ENCODE results near the gene CPHXL2.

Gene CPHXL2

GRCh38 chr16:75676909-75677308, at the start of gene CPHXL2:
TSS of gene CPHXL2 (minus strand) at chr16:75677009. CDS start at chr16:75676999, 10 bp downstream.
- H3K27me3 ChIP-seq (ENCODE audit: control insufficient read depth in 5 of 5, insufficient read depth in 4 of 5, low read length in 5 of 5): no peaks in the 10 kb centered on the region
- H3K9me3 ChIP-seq (ENCODE audit: control insufficient read depth in 5 of 5, low read length in 5 of 5): no peaks in the 10 kb centered on the region
- H3K4me3 ChIP-seq (ENCODE audit: low read depth in 1 of 5, low read length in 5 of 5): no peak within 1 kb of the TSS
- H3K36me3 ChIP-seq (ENCODE audit: control insufficient read depth in 5 of 5, insufficient read depth in 5 of 5, low read length in 5 of 5): no peaks in the 10 kb centered on the region
- no peak within 1 kb of the TSS for H3K9ac ChIP-seq (ENCODE audit: low read length in 5 of 5)
- H3K4me1 ChIP-seq (ENCODE audit: control insufficient read depth in 5 of 5, insufficient read depth in 5 of 5, low read length in 5 of 5): peaks cover 0 to 9% (median 2%) of the 10 kb centered on the region in 5 donors
- H3K27ac ChIP-seq (ENCODE audit: low read depth, low read length): no peak within 1 kb of the TSS

- Histone ChIP-seq H3K9ac (ENCODE audit: low read length in 5 of 5) (no peak within 1 kb of the TSS), H3K4me1 (ENCODE audit: control insufficient read depth in 5 of 5, insufficient read depth in 5 of 5, low read length in 5 of 5) (no peaks in the 10 kb centered on the region), H3K4me3 (ENCODE audit: low read depth in 1 of 5, low read length in 5 of 5) (no peak within 1 kb of the TSS), H3K27ac (ENCODE audit: low read depth, low read length) (no peak within 1 kb of the TSS), H3K36me3 (ENCODE audit: control insufficient read depth in 5 of 5, insufficient read depth in 5 of 5, low read length in 5 of 5) (no peaks in the 10 kb centered on the region), H3K9me3 (ENCODE audit: control insufficient read depth in 5 of 5, low read length in 5 of 5) (peaks cover 0 to 2% (median 0%) of the 10 kb centered on the region in 5 donors), H3K27me3 (ENCODE audit: control insufficient read depth in 5 of 5, insufficient read depth in 4 of 5, low read length in 5 of 5) (no peaks in the 10 kb centered on the region)
These were observed 49.6 kb upstream of the CPHXL2 start, which contains the start of gene CPHXL for GRCh38 chr16:75726390-75726789. TSS of gene CPHXL (minus strand) at chr16:75726490. CDS start at chr16:75726442, 48 bp downstream.

GRCh38 chr16:75718452-75718851, 41.6 kb upstream of the CPHXL2 start:
- no peak overlapping the region for H3K4me3 ChIP-seq (ENCODE audit: low read depth in 1 of 5, low read length in 5 of 5)
- no peaks in the 10 kb centered on the region for H3K4me1 ChIP-seq (ENCODE audit: control insufficient read depth in 5 of 5, insufficient read depth in 5 of 5, low read length in 5 of 5)

GRCh38 chr16:75714661-75715060, 37.9 kb upstream of the CPHXL2 start:
- no peak overlapping the region for H3K4me3 ChIP-seq (ENCODE audit: low read depth in 1 of 5, low read length in 5 of 5)
- no peak overlapping the region for H3K9ac ChIP-seq (ENCODE audit: low read length in 5 of 5)
- no peaks in the 10 kb centered on the region for H3K27me3 ChIP-seq (ENCODE audit: control insufficient read depth in 5 of 5, insufficient read depth in 4 of 5, low read length in 5 of 5)
- H3K36me3 ChIP-seq (ENCODE audit: control insufficient read depth in 5 of 5, insufficient read depth in 5 of 5, low read length in 5 of 5): no peaks in the 10 kb centered on the region
- peaks cover 2 to 15% (median 10%) of the 10 kb centered on the region in 5 donors for H3K9me3 ChIP-seq (ENCODE audit: control insufficient read depth in 5 of 5, low read length in 5 of 5)
- H3K4me1 ChIP-seq (ENCODE audit: control insufficient read depth in 5 of 5, insufficient read depth in 5 of 5, low read length in 5 of 5): no peaks in the 10 kb centered on the region
- no peak overlapping the region for H3K27ac ChIP-seq (ENCODE audit: low read depth, low read length)

More at GRCh38 chr16:75718452-75718851, 41.6 kb upstream of the CPHXL2 start:
- Histone ChIP-seq H3K9me3 (ENCODE audit: control insufficient read depth in 5 of 5, low read length in 5 of 5) (no peaks in the 10 kb centered on the region), H3K36me3 (ENCODE audit: control insufficient read depth in 5 of 5, insufficient read depth in 5 of 5, low read length in 5 of 5) (no peaks in the 10 kb centered on the region), H3K27me3 (ENCODE audit: control insufficient read depth in 5 of 5, insufficient read depth in 4 of 5, low read length in 5 of 5) (no peaks in the 10 kb centered on the region), H3K27ac (ENCODE audit: low read depth, low read length) (no peak overlapping the region), H3K9ac (ENCODE audit: low read length in 5 of 5) (no peak overlapping the region)

- Histone ChIP-seq H3K4me3 (ENCODE audit: low read depth in 1 of 5, low read length in 5 of 5) (no peak overlapping the region), H3K27ac (ENCODE audit: low read depth, low read length) (no peak overlapping the region), H3K9ac (ENCODE audit: low read length in 5 of 5) (no peak overlapping the region), H3K4me1 (ENCODE audit: control insufficient read depth in 5 of 5, insufficient read depth in 5 of 5, low read length in 5 of 5) (no peaks in the 10 kb centered on the region), H3K36me3 (ENCODE audit: control insufficient read depth in 5 of 5, insufficient read depth in 5 of 5, low read length in 5 of 5) (no peaks in the 10 kb centered on the region), H3K9me3 (ENCODE audit: control insufficient read depth in 5 of 5, low read length in 5 of 5) (peaks cover 6 to 22% (median 15%) of the 10 kb centered on the region in 5 donors), H3K27me3 (ENCODE audit: control insufficient read depth in 5 of 5, insufficient read depth in 4 of 5, low read length in 5 of 5) (no peaks in the 10 kb centered on the region)
These were observed 33.5 kb upstream of the CPHXL2 start for GRCh38 chr16:75710344-75710743.

GRCh38 chr16:75703306-75703705, 26.5 kb upstream of the CPHXL2 start:
- Histone ChIP-seq H3K9me3 (ENCODE audit: control insufficient read depth in 5 of 5, low read length in 5 of 5) (no peaks in the 10 kb centered on the region), H3K27ac (ENCODE audit: low read depth, low read length) (no peak overlapping the region), H3K36me3 (ENCODE audit: control insufficient read depth in 5 of 5, insufficient read depth in 5 of 5, low read length in 5 of 5) (no peaks in the 10 kb centered on the region), H3K9ac (ENCODE audit: low read length in 5 of 5) (no peak overlapping the region), H3K4me3 (ENCODE audit: low read depth in 1 of 5, low read length in 5 of 5) (no peak overlapping the region), H3K27me3 (ENCODE audit: control insufficient read depth in 5 of 5, insufficient read depth in 4 of 5, low read length in 5 of 5) (no peaks in the 10 kb centered on the region), H3K4me1 (ENCODE audit: control insufficient read depth in 5 of 5, insufficient read depth in 5 of 5, low read length in 5 of 5) (no peaks in the 10 kb centered on the region)

- no peak overlapping the region for H3K4me3 ChIP-seq (ENCODE audit: low read depth in 1 of 5, low read length in 5 of 5)
- H3K9me3 ChIP-seq (ENCODE audit: control insufficient read depth in 5 of 5, low read length in 5 of 5): no peaks in the 10 kb centered on the region
- no peaks in the 10 kb centered on the region for H3K4me1 ChIP-seq (ENCODE audit: control insufficient read depth in 5 of 5, insufficient read depth in 5 of 5, low read length in 5 of 5)
- no peaks in the 10 kb centered on the region for H3K27me3 ChIP-seq (ENCODE audit: control insufficient read depth in 5 of 5, insufficient read depth in 4 of 5, low read length in 5 of 5)
- H3K36me3 ChIP-seq (ENCODE audit: control insufficient read depth in 5 of 5, insufficient read depth in 5 of 5, low read length in 5 of 5): no peaks in the 10 kb centered on the region
- H3K9ac ChIP-seq (ENCODE audit: low read length in 5 of 5): no peak overlapping the region
- no peak overlapping the region for H3K27ac ChIP-seq (ENCODE audit: low read depth, low read length)
These were observed 25.4 kb upstream of the CPHXL2 start for GRCh38 chr16:75702242-75702641.

- H3K27me3 ChIP-seq (ENCODE audit: control insufficient read depth in 5 of 5, insufficient read depth in 4 of 5, low read length in 5 of 5): no peaks in the 10 kb centered on the region
- no peaks in the 10 kb centered on the region for H3K9me3 ChIP-seq (ENCODE audit: control insufficient read depth in 5 of 5, low read length in 5 of 5)
- no peak within 1 kb of the TSS for H3K27ac ChIP-seq (ENCODE audit: low read depth, low read length)
- H3K36me3 ChIP-seq (ENCODE audit: control insufficient read depth in 5 of 5, insufficient read depth in 5 of 5, low read length in 5 of 5): no peaks in the 10 kb centered on the region
- H3K4me1 ChIP-seq (ENCODE audit: control insufficient read depth in 5 of 5, insufficient read depth in 5 of 5, low read length in 5 of 5): no peaks in the 10 kb centered on the region
- H3K4me3 ChIP-seq (ENCODE audit: low read depth in 1 of 5, low read length in 5 of 5): no peak within 1 kb of the TSS
- no peak within 1 kb of the TSS for H3K9ac ChIP-seq (ENCODE audit: low read length in 5 of 5)
These were observed 24.6 kb upstream of the CPHXL2 start, which contains the start of gene DUXB for GRCh38 chr16:75701361-75701760. TSS of gene DUXB (minus strand) at chr16:75701461. CDS start at chr16:75701418, 43 bp downstream.

GRCh38 chr16:75697571-75697970, 20.8 kb upstream of the CPHXL2 start:
- Histone ChIP-seq H3K4me3 (ENCODE audit: low read depth in 1 of 5, low read length in 5 of 5) (no peak overlapping the region), H3K9me3 (ENCODE audit: control insufficient read depth in 5 of 5, low read length in 5 of 5) (no peaks in the 10 kb centered on the region), H3K27ac (ENCODE audit: low read depth, low read length) (no peak overlapping the region), H3K36me3 (ENCODE audit: control insufficient read depth in 5 of 5, insufficient read depth in 5 of 5, low read length in 5 of 5) (peaks cover 0 to 2% (median 0%) of the 10 kb centered on the region in 5 donors), H3K4me1 (ENCODE audit: control insufficient read depth in 5 of 5, insufficient read depth in 5 of 5, low read length in 5 of 5) (no peaks in the 10 kb centered on the region), H3K27me3 (ENCODE audit: control insufficient read depth in 5 of 5, insufficient read depth in 4 of 5, low read length in 5 of 5) (no peaks in the 10 kb centered on the region), H3K9ac (ENCODE audit: low read length in 5 of 5) (no peak overlapping the region)

- no peaks in the 10 kb centered on the region for H3K9me3 ChIP-seq (ENCODE audit: control insufficient read depth in 5 of 5, low read length in 5 of 5)
- H3K27ac ChIP-seq (ENCODE audit: low read depth, low read length): no peak overlapping the region
- no peaks in the 10 kb centered on the region for H3K4me1 ChIP-seq (ENCODE audit: control insufficient read depth in 5 of 5, insufficient read depth in 5 of 5, low read length in 5 of 5)
- H3K36me3 ChIP-seq (ENCODE audit: control insufficient read depth in 5 of 5, insufficient read depth in 5 of 5, low read length in 5 of 5): peaks cover 0 to 2% (median 0%) of the 10 kb centered on the region in 5 donors
- no peaks in the 10 kb centered on the region for H3K27me3 ChIP-seq (ENCODE audit: control insufficient read depth in 5 of 5, insufficient read depth in 4 of 5, low read length in 5 of 5)
- no peak overlapping the region for H3K9ac ChIP-seq (ENCODE audit: low read length in 5 of 5)
- no peak overlapping the region for H3K4me3 ChIP-seq (ENCODE audit: low read depth in 1 of 5, low read length in 5 of 5)
These were observed 18.9 kb upstream of the CPHXL2 start for GRCh38 chr16:75695708-75696107.
